ENCODE results near the gene MICAL2. TPM values are rescaled to one million over a fixed set of nuclear protein-coding genes. Genes with fewer than 3 reads are reported as not detected.

MICAL2 gene
- total and polyA plus RNA-seq, 2 of the 8 experiments (the other 6 are each of a cell fraction or from before 2014, with no cell fraction given): 1.3 to 4.1 TPM

DNA sequence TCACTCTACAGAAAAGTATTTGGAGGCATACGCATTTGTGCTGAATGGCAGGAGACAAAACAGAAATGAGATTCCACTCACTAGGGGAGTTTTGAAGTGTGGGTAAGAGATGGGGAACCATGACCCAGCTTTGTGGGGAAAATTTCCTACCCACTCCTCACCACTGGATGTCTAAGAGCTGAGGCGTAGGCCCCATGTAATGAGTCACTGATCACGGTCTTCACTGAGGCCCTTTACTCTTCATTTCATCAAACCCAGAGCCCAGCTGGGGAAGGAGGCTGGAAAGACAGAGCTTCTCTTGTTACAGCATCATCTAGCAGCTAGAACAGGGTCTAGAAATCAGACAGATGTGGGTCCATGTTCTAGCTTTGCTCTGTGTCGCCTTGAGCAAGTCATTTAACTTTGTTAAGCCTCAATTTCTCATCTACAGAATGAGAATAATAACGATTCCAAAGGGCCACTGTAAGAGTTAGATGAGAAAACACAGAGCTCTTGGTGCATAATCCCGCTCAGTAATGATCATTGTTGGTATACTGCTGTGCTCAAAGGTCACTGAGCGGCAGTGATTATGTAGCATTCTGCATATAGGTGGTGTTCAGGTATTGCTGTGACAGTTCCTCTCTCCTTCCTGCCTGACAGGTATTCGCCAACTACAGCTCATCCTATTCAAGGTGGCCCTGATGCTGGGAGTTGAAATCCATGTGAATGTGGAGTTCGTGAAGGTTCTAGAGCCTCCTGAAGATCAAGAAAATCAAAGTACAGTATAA, 97.2 kb downstream of the MICAL2 start (continued):
- TF ChIP-seq, protein P1, sequence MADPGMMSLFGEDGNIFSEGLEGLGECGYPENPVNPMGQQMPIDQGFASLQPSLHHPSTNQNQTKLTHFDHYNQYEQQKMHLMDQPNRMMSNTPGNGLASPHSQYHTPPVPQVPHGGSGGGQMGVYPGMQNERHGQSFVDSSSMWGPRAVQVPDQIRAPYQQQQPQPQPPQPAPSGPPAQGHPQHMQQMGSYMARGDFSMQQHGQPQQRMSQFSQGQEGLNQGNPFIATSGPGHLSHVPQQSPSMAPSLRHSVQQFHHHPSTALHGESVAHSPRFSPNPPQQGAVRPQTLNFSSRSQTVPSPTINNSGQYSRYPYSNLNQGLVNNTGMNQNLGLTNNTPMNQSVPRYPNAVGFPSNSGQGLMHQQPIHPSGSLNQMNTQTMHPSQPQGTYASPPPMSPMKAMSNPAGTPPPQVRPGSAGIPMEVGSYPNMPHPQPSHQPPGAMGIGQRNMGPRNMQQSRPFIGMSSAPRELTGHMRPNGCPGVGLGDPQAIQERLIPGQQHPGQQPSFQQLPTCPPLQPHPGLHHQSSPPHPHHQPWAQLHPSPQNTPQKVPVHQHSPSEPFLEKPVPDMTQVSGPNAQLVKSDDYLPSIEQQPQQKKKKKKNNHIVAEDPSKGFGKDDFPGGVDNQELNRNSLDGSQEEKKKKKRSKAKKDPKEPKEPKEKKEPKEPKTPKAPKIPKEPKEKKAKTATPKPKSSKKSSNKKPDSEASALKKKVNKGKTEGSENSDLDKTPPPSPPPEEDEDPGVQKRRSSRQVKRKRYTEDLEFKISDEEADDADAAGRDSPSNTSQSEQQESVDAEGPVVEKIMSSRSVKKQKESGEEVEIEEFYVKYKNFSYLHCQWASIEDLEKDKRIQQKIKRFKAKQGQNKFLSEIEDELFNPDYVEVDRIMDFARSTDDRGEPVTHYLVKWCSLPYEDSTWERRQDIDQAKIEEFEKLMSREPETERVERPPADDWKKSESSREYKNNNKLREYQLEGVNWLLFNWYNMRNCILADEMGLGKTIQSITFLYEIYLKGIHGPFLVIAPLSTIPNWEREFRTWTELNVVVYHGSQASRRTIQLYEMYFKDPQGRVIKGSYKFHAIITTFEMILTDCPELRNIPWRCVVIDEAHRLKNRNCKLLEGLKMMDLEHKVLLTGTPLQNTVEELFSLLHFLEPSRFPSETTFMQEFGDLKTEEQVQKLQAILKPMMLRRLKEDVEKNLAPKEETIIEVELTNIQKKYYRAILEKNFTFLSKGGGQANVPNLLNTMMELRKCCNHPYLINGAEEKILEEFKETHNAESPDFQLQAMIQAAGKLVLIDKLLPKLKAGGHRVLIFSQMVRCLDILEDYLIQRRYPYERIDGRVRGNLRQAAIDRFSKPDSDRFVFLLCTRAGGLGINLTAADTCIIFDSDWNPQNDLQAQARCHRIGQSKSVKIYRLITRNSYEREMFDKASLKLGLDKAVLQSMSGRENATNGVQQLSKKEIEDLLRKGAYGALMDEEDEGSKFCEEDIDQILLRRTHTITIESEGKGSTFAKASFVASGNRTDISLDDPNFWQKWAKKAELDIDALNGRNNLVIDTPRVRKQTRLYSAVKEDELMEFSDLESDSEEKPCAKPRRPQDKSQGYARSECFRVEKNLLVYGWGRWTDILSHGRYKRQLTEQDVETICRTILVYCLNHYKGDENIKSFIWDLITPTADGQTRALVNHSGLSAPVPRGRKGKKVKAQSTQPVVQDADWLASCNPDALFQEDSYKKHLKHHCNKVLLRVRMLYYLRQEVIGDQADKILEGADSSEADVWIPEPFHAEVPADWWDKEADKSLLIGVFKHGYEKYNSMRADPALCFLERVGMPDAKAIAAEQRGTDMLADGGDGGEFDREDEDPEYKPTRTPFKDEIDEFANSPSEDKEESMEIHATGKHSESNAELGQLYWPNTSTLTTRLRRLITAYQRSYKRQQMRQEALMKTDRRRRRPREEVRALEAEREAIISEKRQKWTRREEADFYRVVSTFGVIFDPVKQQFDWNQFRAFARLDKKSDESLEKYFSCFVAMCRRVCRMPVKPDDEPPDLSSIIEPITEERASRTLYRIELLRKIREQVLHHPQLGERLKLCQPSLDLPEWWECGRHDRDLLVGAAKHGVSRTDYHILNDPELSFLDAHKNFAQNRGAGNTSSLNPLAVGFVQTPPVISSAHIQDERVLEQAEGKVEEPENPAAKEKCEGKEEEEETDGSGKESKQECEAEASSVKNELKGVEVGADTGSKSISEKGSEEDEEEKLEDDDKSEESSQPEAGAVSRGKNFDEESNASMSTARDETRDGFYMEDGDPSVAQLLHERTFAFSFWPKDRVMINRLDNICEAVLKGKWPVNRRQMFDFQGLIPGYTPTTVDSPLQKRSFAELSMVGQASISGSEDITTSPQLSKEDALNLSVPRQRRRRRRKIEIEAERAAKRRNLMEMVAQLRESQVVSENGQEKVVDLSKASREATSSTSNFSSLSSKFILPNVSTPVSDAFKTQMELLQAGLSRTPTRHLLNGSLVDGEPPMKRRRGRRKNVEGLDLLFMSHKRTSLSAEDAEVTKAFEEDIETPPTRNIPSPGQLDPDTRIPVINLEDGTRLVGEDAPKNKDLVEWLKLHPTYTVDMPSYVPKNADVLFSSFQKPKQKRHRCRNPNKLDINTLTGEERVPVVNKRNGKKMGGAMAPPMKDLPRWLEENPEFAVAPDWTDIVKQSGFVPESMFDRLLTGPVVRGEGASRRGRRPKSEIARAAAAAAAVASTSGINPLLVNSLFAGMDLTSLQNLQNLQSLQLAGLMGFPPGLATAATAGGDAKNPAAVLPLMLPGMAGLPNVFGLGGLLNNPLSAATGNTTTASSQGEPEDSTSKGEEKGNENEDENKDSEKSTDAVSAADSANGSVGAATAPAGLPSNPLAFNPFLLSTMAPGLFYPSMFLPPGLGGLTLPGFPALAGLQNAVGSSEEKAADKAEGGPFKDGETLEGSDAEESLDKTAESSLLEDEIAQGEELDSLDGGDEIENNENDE (IDR thresholded peaks at IDR 0.05; ENCODE audit: insufficient replicate concordance, low read length): no peak
- TF ChIP-seq HDAC2 (IDR thresholded peaks at IDR 0.05; ENCODE audit: borderline replicate concordance in 1 of 2, low read depth in 2 of 2, low read length in 2 of 2): no peak
- no peak for TF ChIP-seq ZNF274 (IDR thresholded peaks at IDR 0.05; ENCODE audit: borderline replicate concordance, extremely low read depth, low read length)
- TF ChIP-seq KDM4A (IDR thresholded peaks at IDR 0.05; ENCODE audit: low read depth, low read length, severe bottlenecking): no peak
- TF ChIP-seq NRF1 (IDR thresholded peaks at IDR 0.05; ENCODE audit: low read depth, low read length): no peak
- TF ChIP-seq CHD2 (IDR thresholded peaks at IDR 0.05; ENCODE audit: low read length): no peak
- TF ChIP-seq RXRA (IDR thresholded peaks at IDR 0.05; ENCODE audit: insufficient read depth, low read depth, low read length): no peak

Data from H1 (cell line).